ENCODE measurements around the gene CRADD.

The CRADD gene

DNA sequence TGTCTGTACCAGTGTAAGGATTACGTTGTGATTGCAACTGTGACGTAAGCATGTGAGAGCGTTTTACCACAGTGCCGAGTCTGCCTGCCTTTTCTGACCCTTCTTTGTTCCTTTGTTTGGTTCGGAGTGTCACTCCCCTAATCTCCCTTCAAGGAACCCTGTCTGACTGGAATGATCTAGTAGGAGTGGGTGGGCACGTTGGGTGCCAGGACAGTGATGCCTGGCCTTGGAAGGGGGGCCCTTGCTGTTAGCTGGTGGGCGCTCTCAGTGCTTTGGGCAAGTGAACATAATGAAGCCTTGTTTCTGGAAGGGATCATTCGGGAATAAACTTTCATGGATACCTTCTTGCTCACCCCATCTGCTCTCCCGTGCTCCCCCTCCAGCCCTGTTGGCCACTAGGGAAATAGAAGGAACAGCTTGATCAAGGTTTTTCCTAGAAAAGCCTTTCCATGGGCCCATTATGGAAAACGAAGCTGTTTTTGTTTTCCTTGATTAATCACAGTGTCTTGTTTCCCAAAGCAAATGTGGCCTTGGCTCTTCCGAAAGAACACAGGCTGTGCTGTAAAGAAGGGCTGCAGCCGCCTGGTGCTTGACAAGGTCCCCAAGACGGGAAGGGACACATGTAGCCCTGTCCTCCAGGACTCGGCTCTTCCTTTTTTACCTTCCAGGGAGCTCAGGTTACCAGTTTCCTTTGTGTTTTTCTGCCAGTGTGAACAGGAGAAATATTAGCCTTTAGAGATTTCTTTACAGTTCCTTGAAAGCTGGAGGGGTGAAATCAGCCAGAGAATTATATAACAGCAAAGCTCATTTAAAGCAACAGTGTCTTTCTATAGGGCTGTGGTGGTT lies 215.5 kb downstream of the CRADD start:
- Histone ChIP-seq H3K27me3 (ENCODE audit: control insufficient read depth, insufficient read depth, low read length) (no peaks in the 10 kb centered on the region), H3K9me3 (ENCODE audit: control insufficient read depth, insufficient read depth, low read length) (no peaks in the 10 kb centered on the region), H3K9ac (ENCODE audit: low read depth, low read length) (no peak overlapping the region), H3K36me3 (ENCODE audit: control insufficient read depth, insufficient read depth, low read length) (no peaks in the 10 kb centered on the region), H3K4me1 (ENCODE audit: control insufficient read depth, insufficient read depth, low read length) (peaks cover 11% of the 10 kb centered on the region), H3K4me3 (ENCODE audit: low read depth, low read length) (no peak overlapping the region)

DNA sequence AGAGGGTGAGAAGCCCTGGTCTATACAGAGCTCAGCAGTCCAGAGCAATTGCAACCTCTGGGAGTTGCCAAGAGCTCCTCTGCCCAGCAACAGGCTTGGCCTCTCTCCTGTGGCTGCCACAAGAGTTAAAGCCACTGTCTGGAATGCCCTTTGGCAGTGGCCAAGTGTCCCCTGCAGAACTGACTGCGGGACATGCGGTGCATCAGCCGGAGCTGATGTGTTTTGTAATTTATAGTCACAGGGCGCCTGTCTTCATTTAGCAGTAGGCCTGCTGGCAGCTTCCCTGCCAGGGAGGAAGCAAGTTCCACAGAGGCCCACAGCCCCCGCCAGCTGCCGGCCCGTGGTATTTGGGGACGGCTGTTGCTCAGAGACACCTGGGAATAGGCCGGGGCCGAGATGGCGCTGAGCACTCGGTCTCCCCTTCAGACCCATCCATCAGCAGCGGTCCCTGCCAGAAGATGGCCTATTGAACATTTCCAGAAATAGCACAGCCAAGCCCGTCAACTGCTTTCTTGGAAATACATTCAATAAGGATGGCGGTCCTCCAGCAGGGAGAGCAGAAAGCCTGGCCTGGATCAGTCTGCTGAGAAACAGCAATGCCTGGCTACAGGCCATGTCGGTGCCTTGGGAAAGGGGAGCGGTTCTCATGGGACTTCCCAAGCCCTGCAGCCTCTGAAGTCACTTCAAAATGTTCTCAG lies 217.4 kb downstream of the CRADD start:
- H3K9me3 ChIP-seq (ENCODE audit: control insufficient read depth, insufficient read depth, low read length), result no peaks in the 10 kb centered on the region

DNA sequence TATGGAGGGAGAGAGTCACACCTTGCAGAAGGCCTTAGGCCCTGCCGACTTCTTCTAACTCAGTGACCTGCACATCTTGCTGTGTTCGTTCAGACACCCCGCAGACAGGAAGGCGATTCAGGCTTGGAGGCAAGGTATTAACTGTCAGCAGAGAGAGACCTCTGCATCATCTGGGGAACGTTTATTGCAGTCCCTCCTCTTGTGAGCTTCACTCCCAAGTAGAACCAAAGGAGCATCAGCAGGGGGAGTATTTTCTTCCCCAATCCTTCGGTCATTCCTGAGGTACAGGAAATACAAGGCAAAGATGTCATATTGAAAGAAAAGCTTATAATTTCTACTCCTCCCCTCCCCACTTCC lies 217.9 kb downstream of the CRADD start:
- Histone ChIP-seq H3K27me3 (ENCODE audit: control insufficient read depth, insufficient read depth, low read length) (no peaks in the 10 kb centered on the region), H3K9me3 (ENCODE audit: control insufficient read depth, insufficient read depth, low read length) (no peaks in the 10 kb centered on the region), H3K4me3 (ENCODE audit: low read depth, low read length) (no peak overlapping the region), H3K9ac (ENCODE audit: low read depth, low read length) (no peak overlapping the region), H3K36me3 (ENCODE audit: control insufficient read depth, insufficient read depth, low read length) (no peaks in the 10 kb centered on the region), H3K4me1 (ENCODE audit: control insufficient read depth, insufficient read depth, low read length) (peaks cover 11% of the 10 kb centered on the region)

More for the DNA sequence above, 217.4 kb downstream of the CRADD start:
- peaks cover 11% of the 10 kb centered on the region for H3K4me1 ChIP-seq (ENCODE audit: control insufficient read depth, insufficient read depth, low read length)
- H3K4me3 ChIP-seq (ENCODE audit: low read depth, low read length), result no peak overlapping the region
- no peak overlapping the region for H3K9ac ChIP-seq (ENCODE audit: low read depth, low read length)
- H3K36me3 ChIP-seq (ENCODE audit: control insufficient read depth, insufficient read depth, low read length), result no peaks in the 10 kb centered on the region
- H3K27me3 ChIP-seq (ENCODE audit: control insufficient read depth, insufficient read depth, low read length), result no peaks in the 10 kb centered on the region

DNA sequence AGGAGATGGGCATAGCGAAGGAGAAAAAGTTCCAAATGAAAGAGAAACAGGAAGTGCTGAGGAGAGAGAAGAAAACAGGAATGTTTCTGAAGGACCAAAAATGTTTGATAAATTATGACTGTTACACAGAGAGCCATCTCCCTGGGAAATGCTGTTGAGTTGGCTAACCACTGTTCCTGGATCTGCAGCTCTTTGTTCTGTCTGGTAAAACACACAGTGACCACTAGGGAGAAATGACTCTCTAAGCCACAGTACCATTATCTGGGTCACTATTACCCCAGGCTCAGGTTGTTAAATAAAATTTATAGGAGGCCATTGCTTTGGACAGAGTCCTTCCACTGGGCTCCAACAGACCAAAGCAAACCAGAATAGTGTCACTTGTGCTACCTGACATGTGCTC lies 219.3 kb downstream of the CRADD start:
- Histone ChIP-seq H3K27me3 (ENCODE audit: control insufficient read depth, insufficient read depth, low read length) (no peaks in the 10 kb centered on the region), H3K4me1 (ENCODE audit: control insufficient read depth, insufficient read depth, low read length) (peaks cover 11% of the 10 kb centered on the region), H3K4me3 (ENCODE audit: low read depth, low read length) (no peak overlapping the region), H3K36me3 (ENCODE audit: control insufficient read depth, insufficient read depth, low read length) (no peaks in the 10 kb centered on the region), H3K9me3 (ENCODE audit: control insufficient read depth, insufficient read depth, low read length) (no peaks in the 10 kb centered on the region), H3K9ac (ENCODE audit: low read depth, low read length) (no peak overlapping the region)

- H3K9ac ChIP-seq (ENCODE audit: low read depth, low read length), result no peak overlapping the region
- H3K9me3 ChIP-seq (ENCODE audit: control insufficient read depth, insufficient read depth, low read length), result no peaks in the 10 kb centered on the region
- no peaks in the 10 kb centered on the region for H3K27me3 ChIP-seq (ENCODE audit: control insufficient read depth, insufficient read depth, low read length)
- no peaks in the 10 kb centered on the region for H3K36me3 ChIP-seq (ENCODE audit: control insufficient read depth, insufficient read depth, low read length)
- H3K4me3 ChIP-seq (ENCODE audit: low read depth, low read length), result no peak overlapping the region
- H3K4me1 ChIP-seq (ENCODE audit: control insufficient read depth, insufficient read depth, low read length), result peaks cover 11% of the 10 kb centered on the region
Measured at GRCh38 chr12:93896952-93897351, 219.8 kb downstream of the CRADD start.

DNA sequence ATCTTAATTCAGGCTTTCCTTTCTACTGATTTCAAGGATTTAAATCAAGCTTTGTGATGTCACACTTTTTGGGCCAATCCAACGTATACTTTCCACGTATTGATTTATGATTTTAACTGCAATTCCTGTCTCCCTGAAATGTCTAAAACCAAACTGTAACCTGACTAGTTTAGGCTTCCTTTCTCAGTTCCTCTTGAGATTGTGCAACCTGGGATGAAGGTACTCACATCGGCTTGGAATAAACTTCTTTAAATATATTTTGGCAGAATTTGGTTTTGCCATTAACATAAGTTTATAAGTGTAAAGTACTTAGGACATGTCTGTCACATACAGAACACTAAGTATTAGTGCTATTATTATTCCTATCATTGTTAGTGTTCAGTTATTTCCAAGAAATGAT lies 224.6 kb downstream of the CRADD start:
- H3K9ac ChIP-seq (ENCODE audit: low read depth, low read length), result no peak overlapping the region
- H3K4me1 ChIP-seq (ENCODE audit: control insufficient read depth, insufficient read depth, low read length), result peaks cover 4% of the 10 kb centered on the region
- no peaks in the 10 kb centered on the region for H3K27me3 ChIP-seq (ENCODE audit: control insufficient read depth, insufficient read depth, low read length)
- no peaks in the 10 kb centered on the region for H3K36me3 ChIP-seq (ENCODE audit: control insufficient read depth, insufficient read depth, low read length)
- H3K4me3 ChIP-seq (ENCODE audit: low read depth, low read length), result no peak overlapping the region
- H3K9me3 ChIP-seq (ENCODE audit: control insufficient read depth, insufficient read depth, low read length), result no peaks in the 10 kb centered on the region

DNA sequence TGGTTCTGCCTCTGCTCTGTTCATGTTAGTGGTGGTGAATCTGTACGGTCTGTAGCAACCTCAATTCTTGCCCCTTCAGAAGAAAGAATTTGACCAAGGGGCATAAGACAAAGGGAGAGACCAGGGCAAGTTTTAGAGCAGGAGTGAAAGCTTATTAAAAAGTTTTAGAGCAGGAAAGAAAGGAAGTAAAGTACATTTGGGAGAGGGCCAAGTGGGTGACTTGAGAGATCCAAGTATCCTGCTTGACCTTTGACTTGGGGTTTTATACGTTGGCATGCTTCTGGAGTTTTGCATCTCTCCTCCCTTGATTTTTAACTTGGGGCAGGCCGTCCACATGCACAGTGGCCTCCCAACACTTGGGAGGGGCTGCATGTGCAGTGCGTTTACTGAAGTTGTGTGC lies 225.0 kb downstream of the CRADD start:
- Histone ChIP-seq H3K4me3 (ENCODE audit: low read depth, low read length) (no peak overlapping the region), H3K36me3 (ENCODE audit: control insufficient read depth, insufficient read depth, low read length) (no peaks in the 10 kb centered on the region), H3K4me1 (ENCODE audit: control insufficient read depth, insufficient read depth, low read length) (no peaks in the 10 kb centered on the region), H3K9me3 (ENCODE audit: control insufficient read depth, insufficient read depth, low read length) (no peaks in the 10 kb centered on the region), H3K9ac (ENCODE audit: low read depth, low read length) (no peak overlapping the region), H3K27me3 (ENCODE audit: control insufficient read depth, insufficient read depth, low read length) (no peaks in the 10 kb centered on the region)

DNA sequence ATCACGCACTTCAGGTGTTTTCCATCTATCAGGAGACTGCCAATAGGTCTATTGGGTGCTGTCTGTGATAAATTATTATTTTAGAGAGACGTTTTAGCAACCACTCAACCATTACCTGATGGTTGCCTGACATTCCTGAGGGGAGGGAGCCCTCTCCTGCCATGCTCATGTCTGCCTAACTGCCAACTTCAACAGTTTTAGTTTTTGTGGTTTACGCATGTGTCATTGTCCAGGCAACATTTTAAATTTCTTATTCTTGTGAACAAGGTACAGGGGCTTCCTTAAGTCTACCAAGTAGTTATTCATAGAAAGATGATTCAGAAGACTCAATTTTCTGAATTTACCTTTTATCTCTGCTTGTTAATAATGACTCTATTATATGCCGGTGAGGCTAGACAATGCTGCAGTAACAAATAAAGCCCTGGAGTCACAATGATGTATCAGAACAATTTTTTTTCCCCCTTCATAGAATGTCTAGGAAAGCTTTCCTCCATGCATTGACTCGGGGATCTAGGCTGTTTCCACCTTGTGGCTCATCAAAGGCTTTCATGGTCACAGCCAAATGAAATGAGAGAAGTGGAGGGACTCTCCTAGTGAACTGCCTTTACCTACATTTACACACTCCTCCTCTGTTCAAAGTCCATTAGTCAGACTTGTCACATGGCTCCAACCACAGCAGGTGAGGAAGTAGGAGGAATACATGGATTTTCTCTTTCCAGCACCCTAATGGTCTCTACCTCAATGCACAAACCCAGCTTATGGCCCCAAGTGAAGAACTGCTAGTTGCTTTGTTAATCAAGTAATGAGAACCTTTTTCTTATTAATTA lies 225.8 kb downstream of the CRADD start:
- no peaks in the 10 kb centered on the region for H3K27me3 ChIP-seq (ENCODE audit: control insufficient read depth, insufficient read depth, low read length)
- H3K4me1 ChIP-seq (ENCODE audit: control insufficient read depth, insufficient read depth, low read length), result no peaks in the 10 kb centered on the region
- no peak overlapping the region for H3K4me3 ChIP-seq (ENCODE audit: low read depth, low read length)

DNA sequence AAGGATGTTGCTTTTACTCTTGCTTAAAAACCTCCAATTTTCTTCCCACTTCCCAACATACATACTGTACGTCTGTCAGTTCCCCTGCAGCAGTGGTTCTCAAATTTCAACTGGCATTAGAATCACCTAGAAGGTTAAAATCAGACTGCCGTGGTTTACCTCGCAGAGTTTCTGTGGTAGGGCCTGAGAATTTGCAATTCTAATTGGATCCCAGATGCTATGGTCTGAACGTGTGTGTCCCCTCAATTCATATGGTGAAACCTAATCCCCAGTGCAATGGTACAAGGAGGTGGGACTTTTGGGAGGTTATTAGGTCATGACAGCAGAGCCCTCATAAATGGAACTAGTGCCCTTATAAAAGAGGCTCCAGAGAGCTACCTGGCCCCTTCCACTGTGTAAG lies 226.9 kb downstream of the CRADD start:
- no peaks in the 10 kb centered on the region for H3K27me3 ChIP-seq (ENCODE audit: control insufficient read depth, insufficient read depth, low read length)
- no peaks in the 10 kb centered on the region for H3K9me3 ChIP-seq (ENCODE audit: control insufficient read depth, insufficient read depth, low read length)
- no peak overlapping the region for H3K9ac ChIP-seq (ENCODE audit: low read depth, low read length)
- no peaks in the 10 kb centered on the region for H3K4me1 ChIP-seq (ENCODE audit: control insufficient read depth, insufficient read depth, low read length)
- H3K36me3 ChIP-seq (ENCODE audit: control insufficient read depth, insufficient read depth, low read length), result no peaks in the 10 kb centered on the region
- H3K4me3 ChIP-seq (ENCODE audit: low read depth, low read length), result no peak overlapping the region

More for the DNA sequence above, 225.8 kb downstream of the CRADD start:
- Histone ChIP-seq H3K36me3 (ENCODE audit: control insufficient read depth, insufficient read depth, low read length) (no peaks in the 10 kb centered on the region), H3K9ac (ENCODE audit: low read depth, low read length) (no peak overlapping the region), H3K9me3 (ENCODE audit: control insufficient read depth, insufficient read depth, low read length) (no peaks in the 10 kb centered on the region)

GRCh38 chr12:93908264-93908663 lies 231.1 kb downstream of the CRADD start:
- Histone ChIP-seq H3K9me3 (ENCODE audit: control insufficient read depth, insufficient read depth, low read length) (no peaks in the 10 kb centered on the region), H3K36me3 (ENCODE audit: control insufficient read depth, insufficient read depth, low read length) (no peaks in the 10 kb centered on the region)

DNA sequence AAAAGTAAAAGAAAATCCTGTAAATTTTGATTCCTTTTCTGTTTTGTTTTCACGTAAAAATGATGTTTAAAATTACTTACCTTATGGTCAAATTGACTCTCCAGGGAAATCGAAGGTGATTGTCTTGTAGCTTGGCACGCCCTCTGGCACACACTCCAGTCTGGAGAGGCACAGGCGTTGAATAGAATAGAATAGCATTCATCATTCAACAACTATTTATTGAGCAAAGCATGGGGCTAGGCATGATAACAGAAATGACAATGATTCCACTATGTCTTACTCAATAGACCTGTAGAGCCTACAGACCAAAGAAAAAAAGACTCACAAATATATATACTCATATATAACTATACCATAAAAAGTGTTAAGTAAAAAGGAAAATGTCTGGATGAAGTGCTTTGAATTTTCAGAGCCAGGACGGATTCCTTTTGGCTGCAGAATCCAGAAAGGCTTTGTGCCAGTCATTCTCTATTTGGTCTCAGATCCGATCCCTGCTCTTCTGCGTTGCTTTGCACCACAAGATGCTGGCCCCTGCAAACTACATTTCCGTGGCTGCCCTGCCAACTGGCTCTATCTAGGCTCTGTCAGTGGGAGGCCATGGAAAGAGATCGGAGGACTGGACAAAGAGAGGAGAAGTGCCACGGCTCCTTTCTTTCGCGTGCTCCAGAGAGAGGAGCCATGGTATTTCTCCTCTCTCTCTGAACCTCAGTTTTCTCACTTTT lies 231.8 kb downstream of the CRADD start:
- Histone ChIP-seq H3K27me3 (ENCODE audit: control insufficient read depth, insufficient read depth, low read length) (no peaks in the 10 kb centered on the region), H3K36me3 (ENCODE audit: control insufficient read depth, insufficient read depth, low read length) (no peaks in the 10 kb centered on the region), H3K4me1 (ENCODE audit: control insufficient read depth, insufficient read depth, low read length) (no peaks in the 10 kb centered on the region), H3K9ac (ENCODE audit: low read depth, low read length) (no peak overlapping the region), H3K9me3 (ENCODE audit: control insufficient read depth, insufficient read depth, low read length) (no peaks in the 10 kb centered on the region), H3K4me3 (ENCODE audit: low read depth, low read length) (no peak overlapping the region)

More at GRCh38 chr12:93908264-93908663, 231.1 kb downstream of the CRADD start:
- Histone ChIP-seq H3K4me3 (ENCODE audit: low read depth, low read length) (no peak overlapping the region), H3K27me3 (ENCODE audit: control insufficient read depth, insufficient read depth, low read length) (no peaks in the 10 kb centered on the region), H3K9ac (ENCODE audit: low read depth, low read length) (no peak overlapping the region), H3K4me1 (ENCODE audit: control insufficient read depth, insufficient read depth, low read length) (no peaks in the 10 kb centered on the region)
